DLD1 (cell line): ENCODE measurements around the gene SELENBP1.
"Not testable (repeated sequence)": the region's sequence is repeated elsewhere in the genome, so short reads cannot be mapped to it uniquely, and the experiment has no call there.

Experiments used
- in situ Hi-C: cut with HindIII; loops from 2 replicates; pipeline ENCODE4 v1.10.0; 2017; ENCODE audit warnings: low sequenced_read_pairs

The SELENBP1 gene

DNA sequence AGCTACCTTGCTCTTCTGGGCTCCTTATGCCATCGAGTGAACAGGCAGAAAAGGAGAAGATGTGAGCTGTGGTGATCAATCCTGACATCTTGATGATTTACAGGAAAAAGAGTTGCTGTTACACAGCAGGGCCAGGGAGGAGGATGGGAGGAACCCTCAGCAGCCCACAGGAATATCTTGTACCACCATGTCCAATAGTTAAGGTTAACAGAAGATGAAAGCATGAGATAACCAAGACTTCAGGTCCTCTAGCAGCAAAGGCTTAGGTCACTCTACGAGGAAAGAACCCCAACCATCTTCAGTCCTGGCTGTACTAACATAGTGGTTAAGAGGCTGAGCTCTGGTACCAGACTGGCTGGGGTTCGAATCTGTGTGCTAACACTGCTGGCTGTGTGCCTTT lies 12.1 kb upstream of the SELENBP1 start:
- in situ Hi-C loops = no loop called here

DNA sequence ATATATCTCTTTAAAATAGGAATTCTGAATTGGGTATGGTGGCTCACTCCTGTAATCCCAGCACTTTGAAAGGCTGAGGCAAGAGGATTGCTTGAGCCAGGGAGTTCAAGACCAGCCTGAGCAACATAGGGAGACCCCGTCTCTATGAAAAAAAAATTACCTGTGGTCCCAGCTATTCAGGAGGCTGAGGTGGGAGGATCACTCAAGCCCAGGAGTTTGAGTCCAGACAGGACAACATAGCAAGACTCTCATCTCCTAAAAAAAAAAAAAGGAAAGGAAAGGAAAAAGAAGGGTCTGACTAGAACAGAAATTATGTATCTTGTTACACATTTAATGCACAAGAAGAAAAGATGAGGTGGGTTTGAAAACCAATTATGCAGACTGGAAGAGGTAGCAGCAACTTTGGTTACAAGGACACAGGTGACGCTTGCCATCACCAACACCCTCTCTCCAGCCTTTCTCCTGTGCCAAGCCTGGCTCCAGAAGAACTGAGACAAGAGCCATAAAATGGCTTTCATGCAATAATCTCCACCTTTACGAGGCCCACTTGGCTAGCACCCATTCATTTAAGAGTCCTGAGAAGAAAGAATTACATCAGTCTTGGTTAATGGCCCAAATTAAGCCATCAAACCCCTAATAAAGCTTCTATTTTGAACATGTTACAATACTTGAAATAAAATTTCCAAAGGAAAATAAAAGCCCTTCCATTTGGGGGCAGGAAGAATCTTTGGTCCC lies 4.8 kb upstream of the SELENBP1 start:
- in situ Hi-C loops = no loop called here

DNA sequence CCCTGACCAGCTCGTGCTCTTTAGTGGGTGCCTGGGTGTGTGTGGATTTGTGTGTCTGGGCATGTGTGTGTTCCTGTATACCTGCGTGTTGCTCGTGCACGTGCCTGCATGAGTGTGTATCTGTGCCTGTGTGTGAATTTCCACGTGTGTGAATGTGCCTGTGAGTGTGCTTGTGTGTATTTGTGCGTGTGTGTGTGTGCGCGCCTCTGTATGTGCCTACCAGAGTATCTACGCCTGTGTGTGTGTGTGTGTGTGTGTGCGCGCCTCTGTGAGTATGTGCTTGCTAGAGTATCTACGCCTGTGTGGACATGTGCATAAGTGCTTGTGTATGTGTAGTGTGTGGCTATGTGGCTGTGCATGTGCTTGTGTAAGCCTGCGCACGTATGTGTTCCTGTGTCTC lies 691 bp upstream of the SELENBP1 start:
- in situ Hi-C loops = no loop called here

DNA sequence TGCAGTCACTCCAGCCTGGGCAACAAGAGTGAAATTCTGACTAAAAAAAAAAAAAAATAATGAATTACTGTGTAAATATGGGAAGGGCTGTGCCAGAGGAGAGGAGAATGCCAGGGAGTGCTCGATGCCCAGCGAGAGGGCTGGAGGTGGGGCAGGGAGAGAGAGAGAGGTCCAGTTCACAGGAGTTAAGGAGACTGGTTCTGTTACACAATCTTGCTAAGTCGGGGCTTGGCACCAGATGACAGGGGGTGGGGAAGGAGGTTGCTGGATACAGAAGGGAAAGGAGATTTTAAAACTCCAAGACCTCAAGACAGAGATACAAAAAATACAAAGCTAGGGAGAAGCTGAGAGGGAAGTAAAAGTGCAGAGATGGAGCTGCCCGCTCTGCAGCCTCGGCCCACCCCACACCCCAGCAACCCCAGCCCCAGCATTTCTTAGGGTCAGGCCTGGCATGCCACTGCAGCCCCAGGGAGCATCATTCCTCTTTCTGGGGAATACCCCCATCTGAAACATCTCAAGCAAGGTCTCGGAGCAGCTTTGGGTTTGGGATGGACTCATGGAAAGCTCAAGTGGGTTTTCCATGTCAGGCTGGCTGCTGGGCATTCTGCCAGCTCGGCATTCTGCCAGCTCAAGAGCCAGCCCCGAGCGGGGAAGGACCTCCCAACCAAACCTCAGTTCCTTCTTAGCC lies 991 bp downstream of the SELENBP1 start:
- in situ Hi-C loops = no loop called here

DNA sequence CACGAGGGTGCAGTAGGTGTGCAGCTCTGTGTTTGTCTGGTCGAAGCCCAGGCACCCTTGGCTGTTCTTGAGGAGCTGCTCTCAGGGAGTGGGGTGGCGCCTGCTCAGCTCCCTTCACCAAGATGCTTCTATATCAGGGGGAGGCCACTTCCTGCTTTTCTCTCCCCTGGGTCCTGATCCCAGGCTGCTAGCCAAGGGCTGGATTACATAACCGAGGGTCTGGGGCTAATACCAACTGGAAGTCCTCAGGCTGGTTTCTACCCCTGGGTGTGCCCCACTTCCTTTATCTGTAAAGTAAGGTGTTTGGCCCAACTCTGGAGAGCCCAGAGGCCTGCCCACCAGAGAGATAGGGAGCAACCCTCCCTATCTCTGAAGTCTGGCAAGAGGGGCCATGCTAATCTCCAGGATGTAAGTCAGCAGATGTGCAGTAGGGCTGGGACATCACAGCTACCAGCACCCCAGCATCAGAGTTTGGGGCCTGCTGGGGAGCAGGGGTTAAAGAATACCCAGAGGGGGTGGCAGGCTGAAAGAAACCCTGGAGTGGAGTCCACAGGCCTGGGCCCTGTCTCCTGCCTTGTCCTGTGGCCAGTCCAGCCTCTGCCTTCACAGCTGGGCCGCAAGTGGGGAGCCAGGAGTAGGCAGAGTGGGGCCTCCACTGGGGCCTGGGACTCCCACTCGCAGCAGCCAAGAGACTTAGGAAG lies 2.1 kb downstream of the SELENBP1 start:
- in situ Hi-C loops = no loop called here

DNA sequence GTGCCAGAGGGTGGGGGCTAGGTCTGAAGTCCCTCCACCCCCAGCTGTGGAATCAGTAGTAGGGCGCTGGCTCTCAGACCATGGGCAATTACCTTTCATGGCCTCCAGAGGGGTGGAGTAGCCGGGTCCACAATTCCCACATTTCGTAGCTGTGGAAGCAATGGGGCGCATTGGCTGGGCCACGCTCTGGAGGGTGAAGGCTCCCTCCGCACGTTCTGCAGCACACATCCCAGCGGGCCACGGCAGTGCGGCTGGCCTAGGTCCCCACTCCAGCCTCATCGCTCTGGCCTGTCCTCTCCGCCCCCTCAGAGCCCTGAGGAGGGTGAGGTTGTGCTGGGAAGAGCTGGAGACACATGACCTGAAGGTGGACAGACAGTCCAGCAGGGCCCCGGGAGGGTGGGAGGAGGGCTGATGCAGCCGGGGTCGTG lies 2.9 kb downstream of the SELENBP1 start:
- in situ Hi-C loops = no loop called here

DNA sequence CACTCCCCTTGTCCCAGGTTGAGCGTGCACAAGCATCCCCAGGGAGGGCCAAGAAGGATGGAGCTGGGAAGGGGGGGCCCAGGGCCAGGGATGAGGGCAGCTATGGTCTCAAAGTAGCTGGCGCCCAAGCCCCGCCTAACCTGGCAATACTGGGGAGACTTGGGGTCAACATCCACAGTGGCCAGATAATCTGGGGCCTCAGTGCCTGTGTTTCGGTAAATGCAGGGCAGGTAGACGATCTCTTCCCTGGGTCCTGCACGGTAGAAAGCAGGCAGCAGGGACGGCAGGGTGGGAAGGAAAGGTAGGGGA lies 3.2 kb downstream of the SELENBP1 start:
- in situ Hi-C loops = no loop called here

DNA sequence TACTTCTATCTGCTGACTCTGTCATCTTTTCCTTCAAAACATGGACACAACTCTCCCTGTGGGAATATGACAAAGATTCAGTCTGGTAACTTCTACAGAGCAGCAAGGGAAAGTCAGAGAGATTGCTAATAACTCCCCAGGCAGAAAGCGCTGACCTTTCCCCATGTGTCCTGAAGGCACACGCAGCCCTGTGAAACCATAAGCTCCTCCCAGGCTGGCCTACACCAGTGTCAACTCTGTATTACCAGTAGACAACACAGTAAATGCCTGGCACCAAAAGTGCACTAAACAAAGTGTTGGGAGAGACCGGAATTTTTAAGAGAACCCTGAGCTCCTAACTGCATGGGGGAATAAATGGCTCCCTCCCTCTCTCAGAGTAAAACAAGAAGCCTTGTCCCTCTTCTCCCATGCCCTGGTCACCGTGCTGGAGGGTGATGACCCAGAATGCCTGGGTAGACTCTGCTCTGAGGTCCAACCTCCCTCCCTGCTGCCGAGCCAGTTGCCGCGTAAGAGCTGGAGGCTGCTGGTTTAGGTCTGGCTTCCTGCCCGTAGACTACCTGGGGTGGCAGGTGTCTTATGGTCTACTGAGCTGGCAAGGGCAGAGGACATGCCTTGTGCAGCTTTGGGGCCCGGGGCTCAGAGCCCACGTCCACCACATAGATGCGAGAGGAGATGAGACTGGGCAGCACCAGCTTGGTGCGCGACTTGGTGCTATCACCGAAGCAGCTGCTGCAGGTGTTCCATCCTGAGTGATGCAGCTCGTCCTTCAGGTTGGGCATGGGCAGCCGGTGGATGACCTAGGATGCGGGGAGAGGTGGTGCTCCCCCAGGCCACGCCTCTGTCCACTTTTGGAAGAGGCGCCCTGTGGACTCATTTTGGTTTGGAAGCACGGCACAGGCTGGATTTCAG lies 3.9 kb downstream of the SELENBP1 start:
- in situ Hi-C loops = no loop called here

DNA sequence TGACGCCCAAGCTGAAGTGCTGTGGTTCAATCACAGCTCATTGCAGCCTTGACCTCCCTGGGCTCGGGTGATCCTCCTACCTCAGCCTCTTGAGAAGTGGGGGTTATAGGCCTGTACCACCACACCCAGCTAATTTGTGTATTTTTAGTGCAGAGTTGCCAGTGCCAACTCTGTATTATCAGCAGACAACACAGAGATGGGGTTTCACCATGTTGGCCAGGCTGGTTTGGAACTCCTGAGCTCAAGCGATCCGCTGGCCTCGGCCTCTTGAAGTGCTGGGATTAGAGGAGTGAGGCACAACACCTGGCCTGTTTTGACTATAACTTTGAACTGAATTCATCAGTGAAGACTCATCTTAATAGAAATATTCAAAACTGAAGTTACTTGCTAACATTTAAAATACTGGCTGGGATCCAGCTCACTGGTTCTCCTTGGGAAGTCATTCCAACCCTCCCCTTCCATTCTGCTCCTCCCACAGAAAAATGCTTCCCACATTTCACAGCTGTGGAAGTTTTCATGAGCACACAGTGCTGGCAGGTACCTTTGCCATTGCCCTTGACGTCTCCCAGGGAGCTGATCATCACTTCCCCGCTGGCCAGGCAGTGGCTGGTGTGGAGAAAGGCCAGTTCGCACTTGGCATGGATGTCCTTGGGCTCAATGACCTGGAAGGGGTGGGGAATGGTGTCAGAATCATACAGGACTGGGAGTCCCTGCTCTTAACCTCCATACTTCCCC lies 4.7 kb downstream of the SELENBP1 start:
- in situ Hi-C loops = no loop called here

DNA sequence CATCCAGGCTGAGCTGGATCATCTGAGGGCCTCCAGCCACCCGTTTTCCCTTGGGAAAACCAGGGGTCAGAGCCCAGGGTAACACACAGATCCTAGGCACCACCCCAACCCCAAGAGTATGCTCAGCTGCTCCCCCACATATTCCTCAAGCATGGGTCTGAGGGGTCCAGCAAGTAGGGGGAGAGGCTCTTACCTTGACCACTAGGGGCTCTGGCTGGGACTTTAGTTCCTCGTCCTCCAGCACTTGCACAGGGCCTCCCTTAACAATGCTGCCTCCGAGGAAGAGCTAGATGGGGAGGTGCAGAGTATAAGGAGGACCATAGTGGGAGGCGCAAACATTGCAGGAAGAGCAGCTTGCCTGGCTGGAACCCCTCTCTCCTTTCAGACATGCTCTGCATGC lies 7.5 kb downstream of the SELENBP1 start:
- in situ Hi-C loops = no loop called here

DNA sequence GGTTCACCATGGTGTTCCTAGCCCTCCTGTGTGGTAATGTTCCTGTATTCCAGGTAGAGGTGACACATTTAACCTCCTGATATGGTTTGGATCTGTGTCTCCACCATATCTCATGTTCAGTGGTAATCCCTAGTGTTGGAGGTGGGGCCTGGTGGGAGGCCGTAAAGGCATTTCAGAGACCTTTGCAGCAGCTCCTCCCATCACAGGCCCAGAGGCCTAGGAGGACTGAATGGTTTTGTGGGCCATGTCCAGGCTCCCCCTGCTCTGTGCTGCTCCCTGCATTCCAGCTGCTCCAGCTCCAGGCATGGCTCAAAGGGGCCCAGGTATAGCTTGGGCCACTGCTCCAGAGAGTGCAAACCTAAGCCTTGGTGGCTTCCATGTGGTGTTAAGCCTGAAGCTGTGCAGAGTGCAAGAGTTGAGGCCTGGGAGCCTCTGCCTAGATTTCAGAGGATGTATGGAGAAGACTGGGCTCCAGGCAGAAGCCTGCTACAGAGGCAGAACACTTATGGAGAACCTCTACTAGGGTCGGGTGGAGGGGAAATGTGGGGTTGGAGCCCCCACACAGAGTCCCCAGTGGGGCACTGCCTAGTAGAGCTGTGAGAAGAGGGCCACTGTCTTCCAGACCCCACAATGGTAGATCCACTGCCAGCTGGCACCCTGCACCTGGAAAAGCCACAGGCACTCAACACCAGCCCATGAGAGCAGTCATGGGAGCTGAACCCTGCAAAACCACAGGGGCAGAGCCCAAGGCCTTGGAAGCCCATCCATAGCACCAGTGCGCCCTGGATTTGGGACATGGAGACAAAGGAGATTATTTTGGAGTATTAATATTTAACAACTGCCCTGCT lies 10.0 kb downstream of the SELENBP1 start:
- in situ Hi-C loops = no loop called here

DNA sequence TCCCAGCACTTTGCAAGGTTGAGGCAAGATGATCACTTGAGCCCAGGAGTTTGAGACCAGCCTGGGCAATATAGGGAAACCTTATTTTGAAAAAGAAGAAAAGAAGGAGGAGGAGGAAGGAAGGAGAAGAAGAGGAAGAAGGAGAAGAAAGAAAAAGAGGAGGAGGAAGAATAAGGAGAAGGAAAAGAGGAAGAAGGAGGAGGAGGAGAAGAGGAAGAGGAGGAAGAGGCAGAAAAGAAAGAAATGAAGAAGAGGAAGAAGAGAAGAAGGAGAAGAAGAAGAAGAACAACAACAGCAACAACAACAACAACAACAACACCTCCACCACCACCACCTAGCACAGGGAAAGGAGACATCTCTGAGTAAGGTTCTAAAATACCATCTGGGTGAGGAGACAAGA lies 10.6 kb downstream of the SELENBP1 start:
- in situ Hi-C loops = no loop called here

DNA sequence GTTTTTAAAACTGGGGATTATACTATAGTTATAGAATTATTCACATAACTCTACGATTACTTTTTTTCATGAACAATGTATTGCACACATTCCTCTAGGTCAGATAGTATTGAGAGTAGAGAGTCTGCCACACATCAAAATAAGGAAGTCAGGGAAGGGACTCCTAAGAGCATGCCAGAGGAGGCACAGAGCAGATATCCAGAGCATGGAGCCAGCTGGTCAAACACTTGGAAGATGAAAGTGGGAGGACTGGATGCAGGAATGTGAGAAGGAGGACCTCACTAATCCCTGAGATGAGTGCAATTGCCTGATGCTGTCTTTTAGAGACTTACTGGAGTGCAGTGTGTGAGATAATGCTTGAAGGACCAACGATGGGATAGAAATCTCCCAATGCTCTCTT lies 15.8 kb downstream of the SELENBP1 start:
- in situ Hi-C loops = no loop called here

DNA sequence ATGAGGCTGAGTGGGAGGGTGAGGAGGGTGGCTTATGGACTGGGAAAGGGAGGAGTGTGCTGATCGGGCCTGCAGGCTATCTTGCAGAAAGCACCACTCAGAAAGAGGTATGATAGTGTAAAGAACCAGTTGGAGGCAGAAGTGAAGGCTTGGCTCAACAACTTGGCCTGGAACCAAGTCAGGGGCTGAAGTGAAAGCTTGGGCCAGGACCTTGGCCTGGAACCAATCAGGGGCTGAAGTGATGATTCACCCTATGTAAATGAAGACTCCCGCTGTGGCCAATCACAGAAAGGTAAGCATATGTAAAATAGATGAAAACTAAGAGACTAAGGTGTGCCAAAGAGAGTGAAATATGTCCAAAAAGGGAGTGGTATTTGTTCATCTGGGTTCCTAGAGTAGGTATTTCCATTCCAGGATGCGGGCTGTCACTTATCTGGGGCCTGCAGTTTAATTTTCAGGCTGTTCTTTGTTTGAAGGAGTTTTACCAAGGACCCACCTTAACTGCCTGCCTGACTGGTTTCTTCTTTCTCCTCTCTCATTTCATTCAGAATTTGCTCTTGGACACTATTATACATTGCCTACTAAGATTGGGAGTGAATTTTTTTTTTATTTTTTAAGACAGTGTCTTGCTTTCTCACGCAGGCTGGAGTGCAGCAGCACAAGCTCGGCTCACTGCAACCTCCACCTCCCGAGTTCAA lies 20.3 kb downstream of the SELENBP1 start:
- in situ Hi-C loops = no loop called here

DNA sequence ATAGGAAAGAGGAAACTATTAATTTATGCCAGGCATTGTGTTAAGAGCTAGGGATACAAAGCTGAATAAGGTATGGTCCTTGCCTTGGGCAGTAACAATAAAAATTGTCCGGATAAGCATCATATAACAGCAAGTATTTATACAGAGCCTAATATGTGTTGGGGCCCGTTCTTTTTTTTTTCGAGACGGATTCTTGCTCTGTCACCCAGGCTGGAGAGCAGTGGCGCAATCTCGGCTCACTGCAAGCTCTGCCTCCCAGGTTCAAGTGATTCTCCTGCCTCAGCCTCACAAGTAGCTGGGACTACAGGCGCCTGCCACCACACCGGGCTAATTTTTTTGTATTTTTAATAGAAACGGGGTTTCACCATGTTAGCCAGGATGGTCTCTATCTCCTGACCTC lies 22.2 kb downstream of the SELENBP1 start:
- in situ Hi-C loops = not testable (repeated sequence)

DNA sequence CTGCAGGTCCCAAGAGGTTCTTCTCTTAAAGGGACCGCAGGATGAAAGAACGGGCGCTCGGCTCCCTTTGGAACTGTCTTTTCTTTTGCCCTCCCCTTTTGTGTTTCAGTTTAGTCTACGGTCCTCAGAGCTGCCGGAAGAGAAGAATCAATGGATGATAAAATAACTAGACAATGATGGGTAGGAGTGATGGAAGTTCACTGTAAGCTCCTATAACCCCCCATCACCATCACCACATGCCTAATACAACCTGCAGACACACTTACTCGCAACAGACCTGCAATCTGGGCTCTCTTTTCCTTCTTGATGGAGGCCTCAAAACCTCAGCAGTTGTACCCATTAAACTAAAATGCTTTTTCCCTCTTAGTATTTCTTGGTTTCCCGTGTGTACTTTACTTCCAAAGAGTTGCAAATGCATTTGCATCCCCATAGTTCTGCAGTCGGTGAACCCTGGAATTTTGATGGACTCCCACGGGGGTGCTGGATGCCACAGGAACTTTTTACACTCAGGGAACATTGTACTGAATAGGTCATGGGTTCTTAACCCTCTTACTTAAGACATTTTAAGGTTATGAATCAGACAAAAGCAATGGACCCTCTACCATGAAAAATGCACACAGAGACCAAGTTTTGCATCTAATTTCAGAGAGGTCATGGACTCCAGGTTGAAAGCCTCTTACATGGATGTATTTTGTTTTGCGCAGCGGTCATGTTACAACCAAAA lies 24.8 kb downstream of the SELENBP1 start:
- in situ Hi-C loops = no loop called here

DNA sequence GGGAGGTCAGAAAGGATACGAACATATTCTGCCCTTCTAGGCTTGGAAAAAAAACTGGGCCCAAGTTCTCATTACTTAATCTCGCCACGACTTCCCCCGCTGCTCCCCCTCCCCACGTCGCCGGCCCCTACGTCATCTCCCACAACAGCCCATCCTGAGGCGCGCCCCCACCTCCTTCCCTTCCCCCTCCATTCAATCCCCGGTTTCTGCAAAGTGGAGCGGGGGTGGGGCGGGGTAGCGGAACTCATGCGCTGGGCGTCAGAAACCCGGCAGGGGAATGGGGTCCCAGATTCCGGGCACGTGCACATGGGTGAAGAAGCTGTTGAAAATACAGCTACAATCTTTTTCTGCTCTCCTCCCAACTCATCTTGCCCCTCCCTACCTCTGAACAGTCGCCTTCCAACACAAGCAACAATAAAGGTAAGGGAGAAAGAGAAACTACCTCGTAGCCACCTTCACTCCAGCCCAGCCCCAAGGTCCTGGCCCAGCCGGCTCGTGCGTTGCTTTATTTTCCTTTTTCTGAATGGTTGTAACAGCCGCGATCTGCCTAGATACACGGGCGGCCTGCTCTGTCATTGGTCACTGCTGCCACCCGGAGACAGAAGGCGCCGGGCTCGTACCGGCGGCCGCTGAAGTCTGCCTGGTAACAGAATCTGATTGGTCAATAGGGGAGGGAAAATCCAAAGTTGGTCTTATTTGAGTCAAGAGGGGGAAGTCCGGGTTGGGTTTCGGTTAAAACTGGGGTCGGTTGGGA lies 25.6 kb downstream of the SELENBP1 start, which contains the start of gene RFX5:
Gene RFX5, minus strand, starts transcription at position 484 of the 754 bp plus-strand sequence. CDS start 932 bp downstream, outside the sequence.
- in situ Hi-C loops = no loop called here
